AG04450 (cell line): ENCODE results near the gene TPCN2. TPM values are rescaled to one million over a fixed set of nuclear protein-coding genes. Genes with fewer than 3 reads are reported as not detected.

Source experiments
- CTCF ChIA-PET: fragments of 300-600, 350-600 bp; formaldehyde crosslinking; extraction: SDS; loops from one replicate; lab custom pipeline; 2022; ENCODE audit warnings: antibody characterized with exemption, inconsistent platforms; lab: Charles Lee
- POLR2A ChIA-PET: fragments of 350-600 bp; formaldehyde crosslinking; extraction: SDS; loops from one replicate; lab custom pipeline; 2021; ENCODE audit warnings: antibody characterized with exemption, inconsistent platforms; lab: Yijun Ruan, JAX
- DNase-seq: peaks from one replicate; pipeline ENCODE4 v3.0.0-alpha.2; 2011; ENCODE audit warnings: low read depth, low spot score
- H3K27ac ChIP-seq: one replicate; pipeline ENCODE4 v1.5.1; 2012; ENCODE audit warnings: low read depth, low read length, control low read depth
- H3K27me3 ChIP-seq: one replicate; pipeline ENCODE4 v1.6.0; 2012; ENCODE audit warnings: low read length; ENCODE audit not compliant: control insufficient read depth, insufficient read depth
- H3K4me3 ChIP-seq: 2 replicates; pipeline ENCODE4 v1.5.1; 2011; ENCODE audit warnings: mild to moderate bottlenecking, low read depth, low read length, control low read depth
- H3K9me3 ChIP-seq: 2 replicates; pipeline ENCODE4 v1.5.1; 2012; ENCODE audit warnings: low read length; ENCODE audit not compliant: control insufficient read depth, insufficient read depth
- CTCF ChIP-seq: IDR thresholded peaks from 2 replicates; pipeline ENCODE4 v1.5.1; 2011; ENCODE audit warnings: low read depth, low read length, control low read depth, inconsistent platforms
- polyA plus RNA-seq: library from polyadenylated mRNA; depleted of rRNA; stranded (reverse); fragments of >200 nt; gene quantifications from 2 replicates; pipeline ENCODE4 v1.2.3, GENCODE V29; 2011

Gene TPCN2
- polyA plus RNA-seq, 1 experiment = 6.4 TPM

- Histone ChIP-seq H3K4me3 (no peak overlapping the region), H3K27ac (peak overlapping the region; percentile 31), H3K27me3 (no peaks in the 10 kb centered on the region), H3K9me3 (no peaks in the 10 kb centered on the region)
- no peak for TF ChIP-seq CTCF
- DNase-seq = no peak
- POLR2A ChIA-PET = no interaction called here
- CTCF ChIA-PET = interaction anchor here (0.6 kb wide), 1 partner anchor 640 kb away, joined by 3 read pairs; no protein-coding TSS in a partner anchor
These were observed 31.7 kb downstream of the TPCN2 start for GRCh38 chr11:69080257-69080995.

GRCh38 chr11:69081180-69081579 lies 32.4 kb downstream of the TPCN2 start:
- Histone ChIP-seq H3K4me3 (no peak overlapping the region), H3K9me3 (no peaks in the 10 kb centered on the region), H3K27me3 (no peaks in the 10 kb centered on the region), H3K27ac (no peak overlapping the region)
- ChIA-PET CTCF (no interaction called here), POLR2A (no interaction called here)
- DNase-seq = no peak
- no peak for TF ChIP-seq CTCF

- ChIA-PET POLR2A (no interaction called here), CTCF (no interaction called here)
- TF ChIP-seq CTCF = no peak
- no peak for DNase-seq
- no peak overlapping the region for H3K4me3 ChIP-seq
- H3K27ac ChIP-seq = no peak overlapping the region
- H3K9me3 ChIP-seq = no peaks in the 10 kb centered on the region
- H3K27me3 ChIP-seq = no peaks in the 10 kb centered on the region
These were observed 35.0 kb downstream of the TPCN2 start for GRCh38 chr11:69083531-69084247.

- ChIA-PET CTCF (no interaction called here), POLR2A (no interaction called here)
- H3K9me3 ChIP-seq = no peaks in the 10 kb centered on the region
- no peak overlapping the region for H3K27ac ChIP-seq
- no peak for TF ChIP-seq CTCF
- no peak for DNase-seq
- no peaks in the 10 kb centered on the region for H3K27me3 ChIP-seq
- H3K4me3 ChIP-seq = no peak overlapping the region
These were observed 35.6 kb downstream of the TPCN2 start for GRCh38 chr11:69084371-69084770.

- Histone ChIP-seq H3K27ac (no peak overlapping the region), H3K4me3 (no peak overlapping the region), H3K27me3 (no peaks in the 10 kb centered on the region), H3K9me3 (no peaks in the 10 kb centered on the region)
- DNase-seq = no peak
- ChIA-PET CTCF (no interaction called here), POLR2A (no interaction called here)
- no peak for TF ChIP-seq CTCF
These were observed 36.9 kb downstream of the TPCN2 start for GRCh38 chr11:69085490-69086095.
